HG02840 (cell line): ENCODE results near the gene CCDC116.

ENCODE experiments used
- ATAC-seq: cut with Tn5 transposase; IDR thresholded peaks from one replicate; pipeline ENCODE4 v1.9.1; 2021; ENCODE audit warnings: mild to moderate bottlenecking, moderate library complexity, moderate number of reproducible peaks; ENCODE audit not compliant: unreplicated experiment, low FRiP score

CCDC116 gene

DNA sequence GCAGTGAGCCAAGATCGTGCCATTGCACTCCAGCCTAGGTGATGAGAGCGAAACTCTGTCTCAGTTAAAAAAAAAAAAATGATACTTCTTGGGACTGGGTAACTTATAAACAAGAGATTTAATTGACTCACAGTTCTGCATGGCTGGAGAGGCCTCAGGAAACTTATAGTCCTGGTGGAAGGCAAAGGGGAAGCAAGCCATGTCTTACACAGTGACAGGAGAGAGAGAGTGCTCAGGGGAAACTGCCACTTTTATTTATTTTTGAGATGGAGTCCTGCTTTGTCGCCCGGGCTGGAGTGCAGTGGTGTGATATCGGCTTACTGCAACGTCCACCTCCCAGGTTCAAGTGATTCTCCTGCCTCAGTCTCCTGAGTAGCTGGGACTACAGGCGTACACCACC is 17.7 kb downstream of the CCDC116 start:
- no peak for ATAC-seq

DNA sequence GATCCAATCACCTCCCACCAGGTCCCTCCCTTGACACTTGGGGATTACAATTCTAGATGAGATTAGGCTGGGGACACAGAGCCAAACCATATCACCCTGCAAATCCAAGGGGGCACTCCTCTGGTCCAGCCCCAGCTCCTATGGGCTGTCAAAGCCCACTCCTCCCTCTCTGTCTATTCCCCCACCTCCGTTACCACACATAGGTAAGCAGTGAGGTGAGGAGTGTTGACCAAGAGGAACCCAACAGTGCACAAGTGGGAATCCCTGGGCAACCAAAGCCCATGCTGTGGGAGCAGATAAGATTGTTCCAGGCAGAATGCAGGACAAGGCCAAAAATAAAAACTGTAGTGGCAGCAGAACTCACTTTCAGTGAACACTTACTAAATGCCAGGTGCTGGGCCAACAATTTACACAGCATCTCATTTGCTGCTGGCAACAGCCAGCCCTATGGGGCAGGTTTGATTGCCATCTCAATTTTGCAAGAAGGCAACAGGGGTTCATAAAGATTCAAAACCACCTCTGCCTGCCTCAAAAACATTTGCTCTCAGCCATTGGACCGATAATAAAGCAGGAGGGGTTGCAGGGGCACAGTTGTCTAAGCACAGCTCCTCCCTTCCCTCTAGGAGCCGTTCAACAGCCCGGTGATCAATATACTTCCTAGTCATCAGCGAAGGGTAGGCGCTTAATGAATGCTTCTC is 18.4 kb downstream of the CCDC116 start:
- peak; percentile 4 for ATAC-seq

DNA sequence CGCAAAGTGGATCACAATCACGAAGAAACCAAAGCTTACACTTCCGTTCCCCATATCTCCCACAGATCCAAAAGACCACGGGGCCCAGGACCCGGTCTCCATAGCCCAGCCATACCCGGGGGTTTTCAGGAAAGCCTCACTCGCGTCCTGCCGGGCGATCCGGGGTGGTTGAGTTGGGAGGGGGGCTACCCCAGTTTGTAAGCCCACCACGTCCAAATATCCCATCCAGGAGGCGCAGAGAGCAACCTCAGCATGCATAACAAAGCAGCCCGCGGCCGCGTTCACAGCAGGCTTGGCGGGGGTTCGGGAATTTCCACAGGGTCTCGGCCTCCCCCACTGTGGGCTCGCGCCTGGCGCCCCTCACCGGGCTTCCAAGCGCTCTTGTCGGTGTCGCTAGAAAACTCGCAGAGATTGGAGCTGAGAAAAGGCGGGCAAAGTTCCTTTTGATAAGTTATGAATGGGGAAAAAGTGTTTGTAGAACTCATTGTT is 19.0 kb downstream of the CCDC116 start:
- peak; percentile 20 for ATAC-seq

DNA sequence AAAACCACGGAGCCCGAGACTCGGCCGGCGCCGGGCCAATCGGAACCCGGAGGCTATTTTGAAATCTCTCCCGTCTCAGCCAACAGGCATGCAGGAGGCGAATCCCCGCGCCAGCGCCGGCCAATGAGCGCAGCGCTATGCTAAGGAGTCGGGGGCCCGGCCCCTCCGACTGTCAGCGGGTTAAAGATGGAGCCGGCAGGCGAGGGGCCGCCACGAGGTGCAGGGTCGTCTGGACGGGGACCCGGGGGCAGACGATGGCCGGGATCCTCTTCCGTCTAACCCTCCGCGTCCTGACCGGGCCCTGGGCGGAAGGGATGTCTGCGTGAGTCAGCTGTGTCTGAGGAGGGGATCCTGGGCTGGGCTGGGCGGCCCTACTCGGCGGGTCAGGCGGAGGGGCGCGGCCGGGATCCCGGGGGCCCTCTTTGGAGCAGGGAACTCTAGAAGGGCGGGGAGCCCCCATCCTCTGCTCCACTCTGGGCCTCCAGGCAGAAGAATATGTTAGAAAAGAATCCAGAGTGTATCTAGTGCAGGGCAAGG is 19.5 kb downstream of the CCDC116 start:
- ATAC-seq, result peak; percentile 79

DNA sequence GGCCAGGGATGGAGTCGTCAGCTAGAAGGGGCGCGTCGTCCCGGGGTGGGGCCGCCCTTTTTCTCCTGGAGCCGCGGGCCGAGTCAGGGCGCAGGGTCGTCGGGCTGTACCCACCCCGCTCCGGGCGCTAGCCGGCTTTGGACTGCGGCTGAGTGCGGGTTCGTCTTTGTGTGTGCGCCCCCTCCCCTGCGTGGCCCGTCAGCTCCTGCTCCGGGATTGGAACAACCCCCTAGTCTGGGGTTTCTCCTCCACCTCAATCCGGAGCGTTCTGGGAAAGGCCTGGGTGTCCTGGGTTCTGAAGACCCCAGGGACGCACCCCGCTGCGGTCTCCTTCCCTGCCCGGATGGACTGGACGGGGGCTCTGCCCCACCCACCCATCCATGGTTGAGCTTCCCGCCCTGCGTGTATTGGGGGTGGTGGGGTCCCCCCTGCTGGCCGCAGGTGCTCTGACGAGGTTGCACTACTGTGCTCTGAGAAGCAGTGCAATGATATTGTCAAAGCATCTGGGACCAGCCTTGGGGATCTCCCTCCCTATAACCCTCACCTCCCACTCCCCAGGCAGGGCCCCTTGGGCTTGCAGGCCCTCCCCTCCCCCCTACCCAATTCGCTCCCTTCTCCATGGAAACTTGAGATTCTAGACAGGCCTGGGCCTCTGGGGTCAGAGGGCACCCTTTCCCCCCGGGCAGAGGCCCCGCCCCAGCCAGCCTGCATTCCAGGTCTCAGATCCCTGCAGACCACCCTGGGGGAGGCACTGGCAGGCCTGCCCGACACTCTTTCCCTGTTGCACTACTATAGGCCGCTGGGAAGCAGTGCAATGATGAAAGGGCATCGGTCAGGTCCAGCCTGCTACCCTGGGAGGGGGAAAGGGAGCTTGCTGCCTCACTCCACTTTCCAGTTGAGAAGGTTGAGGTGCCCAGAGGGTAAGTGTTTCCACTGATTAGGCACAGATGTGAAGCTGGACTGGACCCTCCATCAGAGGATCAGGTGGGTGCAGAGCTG is 20.3 kb downstream of the CCDC116 start:
- ATAC-seq, result no peak

DNA sequence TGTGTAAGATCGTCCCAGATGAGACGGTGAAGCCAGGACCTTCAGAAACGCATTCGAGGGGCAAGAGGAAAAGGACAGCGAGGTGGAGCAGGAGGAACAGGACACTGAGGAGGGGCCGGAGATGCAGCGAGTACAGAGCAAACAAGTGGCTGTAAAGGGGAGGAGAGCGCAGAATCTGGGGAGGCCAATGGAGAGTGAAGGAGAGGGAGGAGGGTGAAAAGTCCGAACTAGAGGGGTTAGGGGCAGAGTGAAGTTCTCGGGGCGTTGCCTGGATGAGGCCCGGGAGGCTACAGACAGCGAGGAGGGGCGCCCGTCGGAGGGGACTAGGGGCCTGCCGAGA is 24.4 kb downstream of the CCDC116 start:
- ATAC-seq, result no peak

DNA sequence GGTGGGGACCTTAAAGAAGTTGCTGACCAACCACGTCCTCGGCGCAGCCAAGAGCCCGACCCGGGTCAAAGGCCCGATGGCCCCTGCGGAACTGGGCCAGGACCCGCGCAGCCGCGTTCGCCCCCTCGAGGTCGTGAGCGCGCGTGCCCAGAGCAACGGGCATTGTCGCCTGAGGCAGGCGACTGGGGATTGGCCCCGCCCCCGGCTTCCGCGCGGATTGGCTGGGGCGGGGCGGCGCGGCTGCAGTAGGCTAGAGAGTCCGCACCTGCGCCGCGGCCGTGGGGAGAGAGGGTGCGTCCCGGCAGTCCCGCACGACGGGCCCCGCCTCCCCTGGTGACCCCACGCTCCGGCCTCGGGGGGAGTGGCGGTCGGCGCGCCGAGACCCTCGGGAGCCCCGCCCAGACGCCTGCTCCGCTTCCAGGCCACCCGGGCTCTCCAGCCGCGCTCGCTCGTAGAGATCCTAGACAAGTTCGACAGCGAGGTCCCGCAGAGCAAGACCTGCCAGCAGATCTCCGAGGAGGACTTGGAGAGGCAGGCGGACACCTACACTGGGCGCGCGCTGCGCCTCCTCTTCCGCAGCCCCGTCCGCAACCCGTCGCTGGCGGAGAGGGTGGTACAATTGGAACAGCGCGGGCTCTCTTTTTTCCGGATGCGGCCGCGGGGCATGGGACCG is 24.9 kb downstream of the CCDC116 start:
- peak; percentile 67 for ATAC-seq

DNA sequence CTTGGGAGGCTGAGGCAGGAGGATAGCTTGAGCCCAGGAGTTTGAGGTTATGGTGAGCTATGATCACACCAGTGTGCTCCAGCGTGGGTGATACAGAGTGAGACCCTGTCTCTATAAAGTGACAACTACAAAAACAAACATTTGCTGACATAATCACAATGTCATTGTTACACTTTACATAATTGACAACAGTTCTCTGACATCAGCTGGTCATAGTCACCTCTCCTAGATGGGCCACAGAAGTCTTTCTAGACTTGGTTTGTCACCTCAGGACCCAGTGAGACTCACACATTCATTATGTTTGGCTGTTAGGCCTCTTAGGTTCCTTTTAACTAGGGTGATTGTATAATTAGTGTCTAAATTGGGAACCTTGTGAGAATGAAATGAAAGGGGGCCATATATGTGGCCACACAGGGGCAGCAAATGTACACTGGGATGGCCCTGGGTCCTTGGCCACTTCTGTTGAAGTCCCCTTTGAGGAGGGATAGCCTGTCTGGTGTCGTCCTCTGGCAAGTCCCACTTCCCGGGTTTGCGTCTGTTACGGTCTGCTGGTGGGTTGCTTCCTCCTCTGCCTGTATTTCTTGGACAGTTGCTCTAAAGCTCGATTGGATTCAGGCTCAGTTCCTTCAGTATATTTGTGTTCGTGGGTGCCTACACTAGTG is 27.4 kb downstream of the CCDC116 start:
- ATAC-seq, result no peak

DNA sequence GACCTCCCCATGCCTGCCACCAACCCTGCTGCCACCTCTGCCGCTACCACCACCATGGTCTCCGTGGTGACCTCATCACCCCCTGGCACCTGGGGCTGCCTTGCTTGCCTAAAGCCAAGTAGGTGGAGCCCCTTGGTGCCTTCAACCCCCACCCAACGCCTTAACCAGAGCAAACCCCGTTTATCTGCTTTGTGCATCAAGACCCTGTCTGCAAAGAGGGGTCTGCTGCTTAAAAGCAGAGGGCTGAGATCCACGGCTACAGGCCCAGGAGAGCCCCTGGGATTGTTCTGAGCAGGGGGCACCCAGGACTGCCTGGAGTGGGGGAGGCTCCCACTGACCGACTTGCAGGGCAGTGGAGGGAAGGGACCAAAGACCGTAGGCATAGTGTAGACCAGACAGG is 28.3 kb downstream of the CCDC116 start:
- ATAC-seq, result no peak

DNA sequence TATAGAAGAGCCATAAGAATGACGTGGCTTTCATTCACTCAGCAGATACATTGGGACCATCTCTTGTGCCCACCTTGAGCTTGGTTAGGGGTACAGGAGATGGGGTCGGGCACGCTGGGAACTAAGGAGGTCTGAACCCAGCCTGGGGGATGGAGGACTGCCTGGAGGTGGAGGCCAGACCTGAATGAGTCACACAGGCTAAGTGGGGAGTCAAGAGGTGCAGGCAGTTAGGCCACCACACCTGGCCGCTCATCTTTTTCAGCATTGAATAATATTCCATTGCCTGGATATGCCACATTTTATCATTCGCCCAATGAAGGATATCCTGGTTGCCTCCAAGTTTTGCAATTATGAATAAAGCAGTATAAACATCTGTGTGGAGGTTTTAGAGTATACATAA is 29.4 kb downstream of the CCDC116 start:
- no peak for ATAC-seq

DNA sequence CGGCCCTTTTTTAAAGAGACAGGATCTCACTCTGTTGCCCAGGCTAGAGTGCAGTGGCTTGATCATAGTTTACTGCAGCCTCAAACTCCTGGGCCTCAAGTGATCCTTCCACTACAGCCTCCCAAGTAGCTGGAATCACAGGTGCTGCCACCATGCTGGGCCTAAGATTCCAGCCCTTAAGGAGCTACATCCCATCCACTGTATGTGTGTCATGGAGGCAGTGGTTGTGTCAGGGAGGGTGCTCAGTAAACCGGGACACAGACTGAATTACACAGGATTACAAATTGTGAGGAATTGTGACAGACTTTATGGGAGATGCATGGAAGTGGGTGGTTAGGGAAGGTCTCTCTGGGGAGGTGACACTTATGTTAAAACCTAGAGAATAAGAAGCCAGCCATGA is 31.2 kb downstream of the CCDC116 start:
- ATAC-seq, result no peak

DNA sequence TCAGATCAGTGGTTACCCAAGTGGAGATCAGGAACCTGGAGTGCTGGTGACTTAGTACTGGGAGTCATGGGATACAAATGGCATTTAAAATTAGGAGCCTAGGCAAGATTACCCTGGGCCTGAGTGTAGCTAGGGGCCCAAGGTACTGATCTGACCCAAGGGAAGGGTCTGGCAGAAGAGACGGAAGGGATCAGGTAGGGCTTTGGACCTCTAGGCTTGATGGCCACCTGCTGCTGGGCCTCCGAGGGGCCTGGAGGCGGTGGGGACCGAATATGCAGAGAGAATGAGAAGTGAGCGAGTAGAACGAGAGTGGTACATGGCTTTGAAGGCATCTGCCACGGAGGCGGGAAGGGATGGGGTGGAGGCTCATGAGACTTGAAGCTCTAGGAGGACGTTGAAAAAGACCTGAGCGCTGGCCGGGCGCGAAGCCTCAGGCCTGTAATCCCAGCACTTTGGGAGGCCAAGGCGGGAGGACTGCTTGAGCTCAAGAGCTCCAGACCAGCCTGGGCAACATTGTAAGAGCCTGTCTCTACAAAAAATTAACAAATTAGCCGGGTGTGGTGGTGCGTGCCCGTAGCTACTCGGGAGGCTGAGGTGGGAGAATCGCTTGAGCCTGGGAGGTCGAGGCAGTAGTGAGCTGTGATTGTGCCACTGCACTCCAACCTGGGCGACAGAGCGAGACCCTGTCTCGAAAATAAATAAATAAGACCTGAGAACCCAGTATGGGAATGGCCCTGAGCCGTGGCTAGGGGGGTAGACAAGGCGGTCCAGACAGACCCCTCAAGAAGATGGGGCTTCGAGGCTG is 32.7 kb downstream of the CCDC116 start:
- ATAC-seq, result no peak

DNA sequence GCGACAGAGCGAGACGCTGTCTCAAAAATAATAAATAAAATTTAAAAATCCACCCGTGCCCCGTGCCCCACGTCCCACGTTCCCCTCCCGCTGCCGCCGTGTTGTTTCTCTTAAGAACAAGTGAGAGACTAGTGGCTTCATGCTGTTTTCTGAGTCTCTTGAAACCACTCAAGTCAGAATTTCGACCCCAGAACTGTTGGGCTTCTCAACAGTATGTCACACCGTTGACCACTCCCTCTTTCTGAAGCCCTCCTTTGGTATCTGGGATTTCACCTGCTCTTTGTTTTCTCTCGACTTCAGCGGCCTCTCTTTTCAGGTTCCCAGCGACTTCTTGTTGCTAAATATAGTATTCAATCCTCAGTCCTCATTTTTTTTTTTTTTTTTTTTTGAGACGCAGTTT is 34.2 kb downstream of the CCDC116 start:
- ATAC-seq, result no peak

DNA sequence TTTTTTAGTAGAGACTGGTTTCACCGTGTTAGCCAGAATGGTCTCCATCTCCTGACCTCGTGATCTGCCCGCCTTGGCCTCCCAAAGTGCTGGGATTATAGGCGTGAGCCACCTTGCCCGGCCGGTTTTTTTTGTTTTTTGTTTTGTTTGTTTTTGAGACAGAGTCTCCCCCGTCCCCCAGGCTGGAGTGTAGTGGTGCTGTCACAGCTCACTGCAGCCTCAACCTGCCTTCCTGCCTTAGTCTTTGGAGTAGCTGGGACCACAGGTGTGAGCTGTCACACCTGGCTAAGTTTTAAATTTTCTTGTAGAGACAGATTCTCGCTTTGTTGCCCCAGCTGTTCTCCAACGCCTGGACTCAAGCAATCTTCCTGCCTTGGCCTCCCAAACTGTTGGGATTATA is 36.5 kb downstream of the CCDC116 start:
- no peak for ATAC-seq

DNA sequence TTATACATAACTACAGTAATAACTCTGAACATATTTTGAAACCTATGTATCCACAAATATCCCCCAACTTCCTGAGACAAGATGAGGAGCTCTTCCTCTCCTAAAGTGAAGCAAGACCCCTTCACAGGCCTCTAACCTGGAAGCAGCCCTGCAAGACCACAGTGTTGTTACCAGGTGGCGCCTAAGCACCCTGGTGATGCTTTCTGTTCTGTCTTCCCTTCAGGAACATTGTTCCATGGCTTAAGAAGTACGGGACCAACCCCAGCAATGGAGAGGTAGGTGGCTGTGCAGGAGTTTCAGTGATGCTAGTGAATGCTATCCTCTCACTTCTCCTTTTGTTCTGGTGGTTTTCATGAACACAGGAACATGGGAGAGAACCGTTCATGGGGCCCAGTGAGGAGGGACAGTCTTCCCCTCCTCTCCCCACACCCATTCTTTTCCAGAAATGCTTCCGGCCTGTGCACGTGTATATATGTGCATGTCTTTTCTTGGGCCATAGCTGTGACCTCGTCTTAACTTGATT is 39.6 kb downstream of the CCDC116 start:
- no peak for ATAC-seq

DNA sequence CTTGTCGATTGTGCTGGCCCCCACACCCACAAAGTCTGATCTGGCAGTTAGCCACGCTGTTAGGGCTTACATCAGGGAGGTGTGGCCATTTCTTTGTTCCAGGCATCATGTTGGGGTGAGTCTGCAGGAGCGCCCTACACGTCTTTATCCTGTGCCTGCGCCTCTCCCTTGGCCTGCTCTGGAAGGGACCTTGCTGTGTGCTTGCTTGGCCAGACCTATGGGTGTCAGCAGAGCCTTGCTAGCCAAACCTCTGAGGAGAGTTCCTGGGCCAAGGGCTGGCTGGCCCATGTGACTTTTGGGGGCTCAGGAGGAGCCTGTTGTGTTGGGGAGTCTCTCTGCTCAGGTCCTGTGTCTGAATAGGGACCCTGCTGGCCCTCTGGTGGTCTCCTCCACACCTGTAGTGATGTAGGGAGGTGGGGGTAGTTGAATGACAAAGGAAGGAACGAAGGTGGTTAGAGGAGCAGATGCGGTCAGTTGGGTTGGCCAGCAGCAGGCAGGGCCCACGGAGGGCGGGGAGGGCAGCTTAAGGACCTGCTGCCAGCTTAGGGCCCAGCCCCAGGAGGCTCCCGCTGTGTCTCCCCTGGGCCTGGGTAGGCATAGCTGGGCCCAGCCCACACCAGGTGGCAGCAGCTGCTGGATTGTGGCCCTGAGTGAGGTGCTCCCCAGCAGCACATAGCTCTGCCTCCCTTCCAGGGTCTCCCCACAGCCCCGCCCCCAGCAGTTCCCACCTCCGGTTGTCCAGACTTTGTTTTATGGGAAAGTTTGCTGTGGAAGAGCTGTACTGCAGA is 41.2 kb downstream of the CCDC116 start:
- no peak for ATAC-seq

DNA sequence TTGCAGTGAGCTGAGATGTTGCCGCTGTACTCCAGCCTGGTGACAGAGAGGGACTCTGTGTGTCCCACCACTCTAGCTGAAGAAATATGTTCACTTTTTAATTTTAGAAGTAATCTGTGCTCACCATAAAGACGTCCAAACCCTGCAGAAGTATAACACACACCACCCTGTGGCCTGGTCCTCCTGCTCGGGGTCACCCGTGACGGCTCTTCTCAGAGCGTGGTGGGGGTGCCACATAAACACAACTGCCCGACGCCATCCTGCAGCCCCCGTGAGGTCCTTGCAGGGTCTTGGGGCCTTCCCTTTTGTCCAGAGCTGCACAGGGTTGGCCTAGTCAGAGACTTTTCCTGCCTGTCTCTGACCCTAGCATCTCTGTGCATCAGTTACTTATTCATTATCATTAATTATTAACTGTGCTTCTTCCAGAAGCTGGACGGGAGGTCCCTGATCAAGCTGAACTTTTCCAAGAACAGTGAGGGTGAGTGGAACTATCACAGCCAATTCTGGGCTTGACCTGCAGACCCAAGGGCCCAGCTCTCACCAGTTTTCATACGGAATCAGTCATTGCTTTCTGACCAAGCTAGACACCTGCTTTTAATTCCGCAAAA is 42.2 kb downstream of the CCDC116 start:
- no peak for ATAC-seq
